Heart right ventricle (tissue), 16 donors: ENCODE data around the gene PLEKHN1. TPM values are rescaled to one million over a fixed set of nuclear protein-coding genes. Genes with fewer than 3 reads are reported as not detected.

Experiments used
- ATAC-seq, 8 donors: fragments of 200-7000 bp; cut with Tn5 transposase; one replicate each; pipeline ENCODE4 v1.9.1; 2020; ENCODE audit warnings: mild to moderate bottlenecking in 8 of 8, moderate library complexity in 8 of 8, moderate number of reproducible peaks in 1 of 8
- DNase-seq, 2 donors: peaks; one replicate each; pipeline ENCODE4 v3.0.0-alpha.2; 2020
- H3K27ac ChIP-seq, 10 donors: fragments of 200-600 bp; sonication (generic) in 2 of 10; one replicate each; pipeline versions ENCODE4 v1.5.0 to v1.8.0; 2020 to 2022; ENCODE audit warnings: mild to moderate bottlenecking in 3 of 10
- H3K27me3 ChIP-seq, 7 donors: fragments of 200-600 bp; one replicate each; pipeline ENCODE4 v1.8.0; 2021 to 2022; ENCODE audit warnings: mild to moderate bottlenecking in 2 of 7
- H3K36me3 ChIP-seq, 9 donors: fragments of 200-600 bp; sonication (generic) in 1 of 9; one replicate each; pipeline versions ENCODE4 v1.5.0 to v1.8.0; 2020 to 2022; ENCODE audit warnings: mild to moderate bottlenecking in 2 of 9
- H3K4me1 ChIP-seq, 9 donors: fragments of 200-600 bp; sonication (generic) in 1 of 9; one replicate each; pipeline versions ENCODE4 v1.5.0 to v1.8.0; 2020 to 2022; ENCODE audit warnings: mild to moderate bottlenecking in 4 of 9
- H3K4me3 ChIP-seq, 10 donors: fragments of 200-600 bp; sonication (generic) in 2 of 10; one replicate each; pipeline versions ENCODE4 v1.5.0 to v1.8.0; 2020 to 2022; ENCODE audit warnings: mild to moderate bottlenecking in 7 of 10, moderate library complexity in 2 of 10
- H3K9me3 ChIP-seq, 11 donors: fragments of 200-600 bp in 10 of 11; sonication (generic) in 2 of 11; one replicate each; pipeline versions ENCODE4 v1.5.0 to v1.8.0; 2013 to 2022; ENCODE audit warnings: mild to moderate bottlenecking in 2 of 11, control low read depth in 1 of 11, moderate library complexity in 1 of 11
- WGBS, 2 donors: extraction: QIAGEN DNeasy Blood & Tissue Kit; methylation state at CpG; one replicate each; pipeline ENCODE4 v1.1.7; 2013; ENCODE audit warnings: inconsistent platforms in 1 of 2; 5-methylcytosine and 5-hydroxymethylcytosine counted together
- intact Hi-C, 10 donors: fragments of 100-400 bp; cut with DNase I; formaldehyde crosslinking; loops; one replicate each; pipeline versions ENCODE4 v1.11.1 to v1.14.2; 2022
- polyA plus RNA-seq, 2 donors: library from polyadenylated mRNA; stranded (reverse); fragments of 200-250 nt; gene quantifications; one replicate each; pipeline ENCODE4 v1.2.3, GENCODE V29; 2013
- total RNA-seq, 10 donors: library from RNA; stranded (reverse); fragmentation: NEBNext Ultra II Directional in 3 of 10; extraction: Animal tissue kit (Norgen Biotek cat#: 25700) in 3 of 10; gene quantifications; one replicate each; pipeline versions ENCODE4 v1.2.1 to v1.2.4, GENCODE V29; 2021 to 2023
- TF ChIP-seq, protein P1 (sequence below), 9 donors: fragments of 200-600 bp; sonication (generic) in 2 of 9; IDR thresholded peaks; one replicate each; pipeline versions ENCODE4 v1.5.0 to v1.8.0; 2021 to 2022; ENCODE audit warnings: antibody characterized with exemption in 9 of 9, mild to moderate bottlenecking in 5 of 9, moderate library complexity in 1 of 9
- donor health status: Arrhythmogenic right ventricular cardiomyopathy.
- donor health status: ischemic (EF 13 %, LVEDD 7.1; RV severe dilation, severe dysfunction).
- donor health status: healthy with polysubstance abuse.
- donor health status: DM: no; HTN: yes; CAD: no.
- donor health status: DM: no; HTN: no; CAD: no.
- donor health status: ischemic (EF 25% LVEDD 6.9; RV normal size, moderate dysfunction).
- donor health status: ischemic (EF 25% LVEDD 5.7; RV mildly dilated, moderate dysfunction).
- donor health status: healthy.
- donor health status: DM: yes; HTN: yes; CAD: no.
- donor health status: Ischemic cardiomyopathy.
- donor health status: ischemic (EF 35%, LVEDD 5.7; RV mildly dilated, moderate dysfunction).
- donor health status: nonischemic (EF 11% LVEDD 7.7; RV severe dilation, severe dysfunction).
- donor health status: DM: yes; HTN: yes; CAD: no.
- donor health status: PGD.
- donor health status: ischemic (EF 29% LVEDD 5.4; RV normal size, mild dysfunction).
- donor health status: nonischemic (EF 23%, LVEDD 6.1; RV moderate dilation, normal function).

Gene PLEKHN1
- total and polyA plus RNA-seq, 12 donors, result 0.13 to 0.37 (median 0.29) TPM; not detected in 8

DNA sequence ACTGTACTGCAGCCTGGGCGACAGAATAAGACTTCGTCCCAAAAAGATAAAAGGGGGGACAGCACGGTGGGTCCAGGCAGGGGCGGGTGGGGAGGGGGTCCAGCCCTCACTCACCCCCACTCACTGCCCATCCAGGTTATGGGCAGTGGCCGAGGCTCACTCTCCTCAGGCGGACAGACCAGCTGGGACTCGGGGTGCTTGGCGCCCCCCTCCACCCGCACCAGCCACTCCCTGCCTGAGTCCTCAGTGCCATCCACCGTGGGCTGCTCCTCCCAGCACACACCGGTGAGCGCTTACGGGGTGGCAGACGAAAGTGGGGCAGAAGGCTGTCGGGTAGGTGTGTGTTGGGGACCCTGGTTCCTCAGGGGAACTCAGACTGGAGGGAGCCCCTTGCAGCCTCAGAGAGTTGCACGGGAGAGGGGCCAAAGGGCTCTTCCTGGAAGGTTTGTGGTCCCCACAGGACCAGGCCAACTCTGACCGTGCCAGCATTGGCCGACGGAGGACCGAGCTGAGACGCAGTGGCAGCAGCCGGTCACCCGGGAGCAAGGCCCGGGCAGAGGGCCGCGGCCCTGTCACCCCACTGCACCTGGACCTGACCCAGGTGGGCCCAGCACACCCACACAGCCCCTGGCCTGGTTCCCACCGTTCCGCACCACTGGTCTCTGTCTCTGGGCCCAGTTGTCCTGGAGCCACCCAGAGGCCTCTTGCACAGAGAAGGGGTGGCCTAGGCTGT, 6.6 kb downstream of the PLEKHN1 start:
- WGBS, 2 donors, result 66 to 73% methylated on average over 28 of the region's 28 CpGs
- H3K27me3 ChIP-seq, result peaks cover 14 to 84% (median 69%) of the 10 kb centered on the region in 7 donors
- TF ChIP-seq, protein P1, sequence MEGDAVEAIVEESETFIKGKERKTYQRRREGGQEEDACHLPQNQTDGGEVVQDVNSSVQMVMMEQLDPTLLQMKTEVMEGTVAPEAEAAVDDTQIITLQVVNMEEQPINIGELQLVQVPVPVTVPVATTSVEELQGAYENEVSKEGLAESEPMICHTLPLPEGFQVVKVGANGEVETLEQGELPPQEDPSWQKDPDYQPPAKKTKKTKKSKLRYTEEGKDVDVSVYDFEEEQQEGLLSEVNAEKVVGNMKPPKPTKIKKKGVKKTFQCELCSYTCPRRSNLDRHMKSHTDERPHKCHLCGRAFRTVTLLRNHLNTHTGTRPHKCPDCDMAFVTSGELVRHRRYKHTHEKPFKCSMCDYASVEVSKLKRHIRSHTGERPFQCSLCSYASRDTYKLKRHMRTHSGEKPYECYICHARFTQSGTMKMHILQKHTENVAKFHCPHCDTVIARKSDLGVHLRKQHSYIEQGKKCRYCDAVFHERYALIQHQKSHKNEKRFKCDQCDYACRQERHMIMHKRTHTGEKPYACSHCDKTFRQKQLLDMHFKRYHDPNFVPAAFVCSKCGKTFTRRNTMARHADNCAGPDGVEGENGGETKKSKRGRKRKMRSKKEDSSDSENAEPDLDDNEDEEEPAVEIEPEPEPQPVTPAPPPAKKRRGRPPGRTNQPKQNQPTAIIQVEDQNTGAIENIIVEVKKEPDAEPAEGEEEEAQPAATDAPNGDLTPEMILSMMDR (IDR thresholded peaks at IDR 0.05), result no peak
- DNase-seq (peak in 1 of 2 donors; percentile 39), ATAC-seq (peak; percentile 11 to 27 (median 20))
- intact Hi-C loops, result loop anchor here in 1 of 10 donors (1.0 kb wide), 1 partner anchor 29 kb away; no protein-coding TSS in a partner anchor
- H3K27ac ChIP-seq, result peak overlapping the region in 5 of 10 donors; percentile 4 to 50 (median 39)
- no peak overlapping the region for H3K4me3 ChIP-seq
- no peaks in the 10 kb centered on the region for H3K36me3 ChIP-seq
- peaks cover 0 to 35% (median 7%) of the 10 kb centered on the region in 9 donors for H3K4me1 ChIP-seq
- no peaks in the 10 kb centered on the region for H3K9me3 ChIP-seq

DNA sequence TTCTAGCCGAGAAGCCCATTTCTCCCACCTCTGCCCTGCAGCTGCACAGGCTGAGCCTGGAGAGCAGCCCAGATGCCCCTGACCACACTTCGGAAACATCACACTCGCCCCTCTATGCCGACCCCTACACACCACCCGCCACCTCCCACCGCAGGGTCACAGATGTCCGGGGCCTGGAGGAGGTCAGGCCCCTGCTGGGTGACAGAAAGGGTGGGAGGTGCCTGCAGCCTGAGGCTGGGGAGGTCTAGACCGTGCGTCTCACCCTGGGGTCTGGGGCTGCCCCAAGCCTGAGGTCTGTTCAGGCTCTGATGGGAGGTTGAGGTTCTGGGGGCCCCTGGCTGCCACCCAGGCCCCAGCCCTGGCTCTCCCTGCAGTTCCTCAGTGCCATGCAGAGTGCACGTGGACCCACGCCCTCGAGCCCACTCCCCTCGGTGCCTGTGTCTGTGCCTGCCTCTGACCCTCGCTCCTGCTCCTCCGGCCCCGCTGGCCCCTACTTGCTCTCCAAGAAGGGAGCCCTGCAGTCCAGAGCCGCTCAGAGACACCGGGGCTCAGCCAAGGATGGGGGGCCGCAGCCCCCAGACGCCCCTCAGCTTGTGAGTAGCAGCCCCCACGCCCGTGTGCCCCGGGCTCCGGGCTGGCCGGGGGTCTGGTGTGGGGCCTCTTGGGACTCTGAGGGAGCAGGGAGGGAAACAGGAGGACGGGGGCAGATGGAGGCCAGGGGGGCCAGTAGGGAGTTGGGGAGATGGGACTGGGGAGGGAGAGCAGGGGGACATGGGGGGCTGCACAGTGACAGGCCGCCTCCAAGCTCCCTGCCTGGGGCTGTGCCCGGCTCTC, 7.4 kb downstream of the PLEKHN1 start:
- Histone ChIP-seq H3K27me3 (peaks cover 14 to 78% (median 61%) of the 10 kb centered on the region in 7 donors), H3K9me3 (no peaks in the 10 kb centered on the region), H3K36me3 (peaks cover 0 to 1% (median 0%) of the 10 kb centered on the region in 9 donors), H3K4me3 (no peak overlapping the region), H3K27ac (peak overlapping the region in 5 of 10 donors; percentile 4 to 50 (median 39)), H3K4me1 (peaks cover 0 to 39% (median 7%) of the 10 kb centered on the region in 9 donors)
- WGBS, 2 donors, result 65 to 78% methylated on average over 27 to 28 of the region's 28 CpGs
- peak in 1 of 2 donors; percentile 27 for DNase-seq
- intact Hi-C loops, result no loop called here
- TF ChIP-seq, protein P1 (IDR thresholded peaks at IDR 0.05), result no peak
- ATAC-seq, result peak in 5 of 8 donors; percentile 2 to 9 (median 4)

DNA sequence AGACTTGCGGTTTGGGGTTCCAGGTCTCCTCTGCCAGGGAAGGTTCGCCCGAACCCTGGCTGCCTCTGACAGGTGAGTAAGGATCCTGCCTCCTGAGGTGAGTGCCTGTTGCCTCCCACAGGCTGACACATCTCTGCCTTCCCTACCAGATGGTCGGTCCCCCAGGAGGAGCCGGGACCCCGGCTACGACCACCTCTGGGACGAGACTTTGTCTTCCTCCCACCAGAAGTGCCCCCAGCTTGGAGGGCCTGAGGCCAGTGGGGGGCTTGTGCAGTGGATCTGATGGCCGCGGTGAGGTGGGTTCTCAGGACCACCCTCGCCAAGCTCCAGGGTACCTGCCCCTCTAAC, 8.0 kb downstream of the PLEKHN1 start:
- intact Hi-C loops, result no loop called here
- H3K27me3 ChIP-seq, result peaks cover 14 to 72% (median 58%) of the 10 kb centered on the region in 7 donors
- no peak for ATAC-seq

More for the DNA sequence above, 8.0 kb downstream of the PLEKHN1 start:
- Histone ChIP-seq H3K4me3 (no peak overlapping the region), H3K4me1 (peaks cover 0 to 44% (median 7%) of the 10 kb centered on the region in 9 donors), H3K27ac (no peak overlapping the region), H3K36me3 (peaks cover 0 to 4% (median 0%) of the 10 kb centered on the region in 9 donors), H3K9me3 (no peaks in the 10 kb centered on the region)
- 80 to 88% methylated on average over 11 of the region's 11 CpGs for WGBS, 2 donors
- TF ChIP-seq, protein P1 (IDR thresholded peaks at IDR 0.05), result no peak
- peak in 1 of 2 donors; percentile 22 for DNase-seq
